ENCODE measurements around the gene HCFC1R1. TPM values are rescaled to one million over a fixed set of nuclear protein-coding genes. Genes with fewer than 3 reads are reported as not detected.

The HCFC1R1 gene
- total and polyA plus RNA-seq, 2 experiments from 2014 or later = 30.2 to 192 TPM

DNA sequence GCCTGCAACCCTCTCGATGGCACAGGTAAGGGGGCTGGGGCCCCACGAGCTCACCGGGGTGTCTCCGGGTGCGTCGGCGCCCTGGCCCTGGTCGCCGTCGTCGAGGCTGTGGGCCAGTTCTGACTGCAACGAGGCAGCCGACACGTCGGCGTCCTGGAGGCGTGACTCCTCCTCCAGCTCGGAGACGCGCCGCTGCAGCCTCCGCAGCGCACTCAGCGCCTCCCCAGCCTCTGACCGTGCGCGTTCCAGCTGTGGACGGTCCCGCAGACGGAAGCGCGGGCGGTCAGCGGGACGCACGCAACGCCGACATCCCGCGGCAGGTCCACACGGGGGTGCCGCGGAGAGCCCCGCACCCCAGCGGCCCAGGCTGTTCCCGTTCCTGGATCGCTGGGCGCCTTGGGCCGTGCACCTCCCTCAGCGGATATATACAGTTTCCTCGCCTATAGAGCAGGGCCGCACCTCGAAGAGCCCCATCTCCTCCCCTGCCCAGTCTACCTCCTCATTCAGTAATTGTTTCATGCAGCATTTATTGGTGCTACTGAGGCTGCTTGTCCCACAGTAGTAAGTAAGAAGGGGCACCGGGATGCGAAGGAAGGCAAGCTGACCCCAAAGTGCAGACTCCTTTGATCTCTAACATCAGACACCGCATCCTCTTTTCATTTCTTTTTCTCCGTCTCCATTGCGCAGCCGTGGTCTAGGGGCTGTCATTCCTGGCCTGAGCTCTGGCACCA, 5.9 kb upstream of the HCFC1R1 start:
- H3K4me3 ChIP-seq = peak overlapping the region; percentile 17; the same call in 1 of the 2 replicates
- peak; percentile 2; the same call in 2 of the 3 replicates for ATAC-seq
- H3K27me3 ChIP-seq (ENCODE audit: insufficient read depth) = peaks cover 16% of the 10 kb centered on the region
- Mint-ChIP-seq H3K4me3 (peak overlapping the region; percentile 25; the same call in 1 of the 3 replicates), H3K36me3 (ENCODE audit: low read depth) (peaks cover 48% of the 10 kb centered on the region), H3K27me3 (ENCODE audit: insufficient read depth, low read depth, poor library complexity) (peaks cover 28% of the 10 kb centered on the region), H3K4me1 (peaks cover 28% of the 10 kb centered on the region), H3K9me3 (no peaks in the 10 kb centered on the region; the same call in 1 of the 3 replicates), H3K27ac (no peak overlapping the region)
- peaks cover 17% of the 10 kb centered on the region for H4K20me1 ChIP-seq (replicated peaks; ENCODE audit: insufficient read depth)
- H3K36me3 ChIP-seq (ENCODE audit: insufficient read depth) = no peaks in the 10 kb centered on the region
- no peak overlapping the region for H2AFZ ChIP-seq
- peaks cover 27% of the 10 kb centered on the region for H3K4me1 ChIP-seq (ENCODE audit: insufficient read depth)
- peak; percentile 56 for DNase-seq (ENCODE audit: low spot score)
- H3K4me2 ChIP-seq = 0 out of 2 replicates have a peak overlapping the region, but pooled peaks have one; percentile 48
- no peaks in the 10 kb centered on the region for H3K9me2 ChIP-seq (ENCODE audit: insufficient read depth)
- TF ChIP-seq STAT1 (IDR thresholded peaks at IDR 0.05; ENCODE audit: unreplicated experiment) = no peak
- TF ChIP-seq POLR2AphosphoS5 (IDR thresholded peaks at IDR 0.05; ENCODE audit: low read depth) = 0 out of 2 replicates have a peak, but pooled peaks have one; percentile 33
- peaks cover 45% of the 10 kb centered on the region for H3F3A ChIP-seq (replicated peaks; ENCODE audit: low read depth)
- no peak overlapping the region for H3K27ac ChIP-seq (ENCODE audit: low read depth)
- no peaks in the 10 kb centered on the region; the same call in 1 of the 2 replicates for H3K79me2 ChIP-seq (replicated peaks; ENCODE audit: insufficient read depth)

DNA sequence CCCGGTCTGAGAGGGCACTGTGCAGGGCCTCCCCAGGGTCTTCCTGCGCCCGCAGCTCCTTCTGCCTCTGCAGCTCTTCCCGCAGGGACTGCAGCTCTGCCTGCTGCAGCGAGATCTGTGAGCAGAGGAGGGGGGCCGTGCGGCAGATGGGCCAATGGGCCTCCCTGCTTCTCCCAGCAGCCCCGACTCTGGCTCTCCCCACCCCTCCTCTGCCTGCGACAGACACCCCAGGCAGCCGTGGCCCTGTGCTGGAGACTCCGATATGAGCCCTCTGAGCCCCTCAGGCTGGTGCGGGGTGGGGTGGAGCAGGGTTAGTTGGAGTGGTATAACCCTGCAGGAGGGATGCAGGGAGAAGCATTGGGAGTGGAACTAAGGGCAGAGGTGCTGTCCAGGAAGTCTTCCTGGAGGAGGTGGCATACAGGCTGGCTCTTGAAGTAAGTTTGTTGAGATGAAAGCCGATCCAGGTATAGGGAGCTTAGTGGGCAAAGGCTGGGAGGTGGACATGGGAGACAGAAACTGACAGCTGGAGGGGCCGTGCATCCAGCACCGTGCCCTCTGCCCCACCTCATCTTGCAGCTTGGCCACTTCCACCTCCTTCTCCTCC, 5.1 kb upstream of the HCFC1R1 start:
- H3K36me3 Mint-ChIP-seq (ENCODE audit: low read depth) = peaks cover 46% of the 10 kb centered on the region
- H3K9me3 Mint-ChIP-seq = no peaks in the 10 kb centered on the region; the same call in 1 of the 3 replicates
- no peak for ATAC-seq
- no peak overlapping the region for H3K4me3 Mint-ChIP-seq
- DNase-seq (ENCODE audit: low spot score) = peak; percentile 42
- peaks cover 45% of the 10 kb centered on the region for H3F3A ChIP-seq (replicated peaks; ENCODE audit: low read depth)
- H3K36me3 ChIP-seq (ENCODE audit: insufficient read depth) = no peaks in the 10 kb centered on the region
- no peak overlapping the region for H3K27ac Mint-ChIP-seq
- H3K27me3 ChIP-seq (ENCODE audit: insufficient read depth) = peaks cover 16% of the 10 kb centered on the region
- peaks cover 21% of the 10 kb centered on the region for H4K20me1 ChIP-seq (replicated peaks; ENCODE audit: insufficient read depth)
- H2AFZ ChIP-seq = no peak overlapping the region
- peaks cover 31% of the 10 kb centered on the region for H3K27me3 Mint-ChIP-seq (ENCODE audit: insufficient read depth, low read depth, poor library complexity)
- peak overlapping the region; percentile 17; the same call in 1 of the 2 replicates for H3K4me3 ChIP-seq
- H3K4me1 ChIP-seq (ENCODE audit: insufficient read depth) = peaks cover 27% of the 10 kb centered on the region
- H3K79me2 ChIP-seq (replicated peaks; ENCODE audit: insufficient read depth) = no peaks in the 10 kb centered on the region; the same call in 1 of the 2 replicates
- H3K4me1 Mint-ChIP-seq = peaks cover 30% of the 10 kb centered on the region
- H3K27ac ChIP-seq (ENCODE audit: low read depth) = no peak overlapping the region
- peak overlapping the region; percentile 48 for H3K4me2 ChIP-seq
- no peaks in the 10 kb centered on the region for H3K9me2 ChIP-seq (ENCODE audit: insufficient read depth)
- TF ChIP-seq CREB1 (CRISPR knock-in tag; IDR thresholded peaks at IDR 0.05; ENCODE audit: low read depth) (no peak), EZH2 (IDR thresholded peaks at IDR 0.05; ENCODE audit: low read depth, unreplicated experiment) (no peak), REST (IDR thresholded peaks at IDR 0.05; ENCODE audit: unreplicated experiment) (no peak), ZNF114 (CRISPR knock-in tag; IDR thresholded peaks at IDR 0.05) (no peak), EZH2phosphoT487 (IDR thresholded peaks at IDR 0.05; ENCODE audit: unreplicated experiment) (no peak), NANOG (IDR thresholded peaks at IDR 0.05; ENCODE audit: borderline replicate concordance) (no peak)
- TF ChIP-seq, protein P1, sequence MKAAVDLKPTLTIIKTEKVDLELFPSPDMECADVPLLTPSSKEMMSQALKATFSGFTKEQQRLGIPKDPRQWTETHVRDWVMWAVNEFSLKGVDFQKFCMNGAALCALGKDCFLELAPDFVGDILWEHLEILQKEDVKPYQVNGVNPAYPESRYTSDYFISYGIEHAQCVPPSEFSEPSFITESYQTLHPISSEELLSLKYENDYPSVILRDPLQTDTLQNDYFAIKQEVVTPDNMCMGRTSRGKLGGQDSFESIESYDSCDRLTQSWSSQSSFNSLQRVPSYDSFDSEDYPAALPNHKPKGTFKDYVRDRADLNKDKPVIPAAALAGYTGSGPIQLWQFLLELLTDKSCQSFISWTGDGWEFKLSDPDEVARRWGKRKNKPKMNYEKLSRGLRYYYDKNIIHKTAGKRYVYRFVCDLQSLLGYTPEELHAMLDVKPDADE (IDR thresholded peaks at IDR 0.05) = no peak
- TF ChIP-seq, protein P2, sequence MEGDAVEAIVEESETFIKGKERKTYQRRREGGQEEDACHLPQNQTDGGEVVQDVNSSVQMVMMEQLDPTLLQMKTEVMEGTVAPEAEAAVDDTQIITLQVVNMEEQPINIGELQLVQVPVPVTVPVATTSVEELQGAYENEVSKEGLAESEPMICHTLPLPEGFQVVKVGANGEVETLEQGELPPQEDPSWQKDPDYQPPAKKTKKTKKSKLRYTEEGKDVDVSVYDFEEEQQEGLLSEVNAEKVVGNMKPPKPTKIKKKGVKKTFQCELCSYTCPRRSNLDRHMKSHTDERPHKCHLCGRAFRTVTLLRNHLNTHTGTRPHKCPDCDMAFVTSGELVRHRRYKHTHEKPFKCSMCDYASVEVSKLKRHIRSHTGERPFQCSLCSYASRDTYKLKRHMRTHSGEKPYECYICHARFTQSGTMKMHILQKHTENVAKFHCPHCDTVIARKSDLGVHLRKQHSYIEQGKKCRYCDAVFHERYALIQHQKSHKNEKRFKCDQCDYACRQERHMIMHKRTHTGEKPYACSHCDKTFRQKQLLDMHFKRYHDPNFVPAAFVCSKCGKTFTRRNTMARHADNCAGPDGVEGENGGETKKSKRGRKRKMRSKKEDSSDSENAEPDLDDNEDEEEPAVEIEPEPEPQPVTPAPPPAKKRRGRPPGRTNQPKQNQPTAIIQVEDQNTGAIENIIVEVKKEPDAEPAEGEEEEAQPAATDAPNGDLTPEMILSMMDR (conservative IDR thresholded peaks at IDR 0.05; ENCODE audit: low read depth in 2 of 2) = no peak

Data from GM23338 (cell line).